AG09319 (cell line): Measurements from ENCODE around the gene NAT16.

ENCODE experiments used
- DNase-seq: peaks from one replicate; pipeline ENCODE4 v3.0.0-alpha.2; 2010; ENCODE audit warnings: low read depth; ENCODE audit errors: extremely low read depth
- CTCF ChIP-seq: IDR thresholded peaks from 2 replicates; pipeline ENCODE4 v1.5.1; 2011; ENCODE audit warnings: low read depth, mild to moderate bottlenecking, inconsistent platforms, low read length, moderate library complexity

NAT16 gene

GRCh38 chr7:101180130-101180755, at the start of gene NAT16:
TSS of gene NAT16 (minus strand) at chr7:101180293. CDS start at chr7:101174807, 5,486 bp downstream.
- DNase-seq: no peak
- no peak for TF ChIP-seq CTCF

- DNase-seq: no peak
- no peak for TF ChIP-seq CTCF
Measured at GRCh38 chr7:101226721-101227120, 46.6 kb upstream of the NAT16 start.

- TF ChIP-seq CTCF: no peak
- DNase-seq: no peak
Measured at GRCh38 chr7:101225650-101226049, 45.6 kb upstream of the NAT16 start.

GRCh38 chr7:101223528-101223927, 43.4 kb upstream of the NAT16 start:
- no peak for DNase-seq
- TF ChIP-seq CTCF: no peak

- no peak for TF ChIP-seq CTCF
- no peak for DNase-seq
Measured at GRCh38 chr7:101222275-101222830, 42.3 kb upstream of the NAT16 start.

GRCh38 chr7:101220295-101220694, 40.2 kb upstream of the NAT16 start:
- DNase-seq: no peak
- TF ChIP-seq CTCF: no peak

- TF ChIP-seq CTCF: no peak
- DNase-seq: no peak
Measured at GRCh38 chr7:101218236-101219125, 38.4 kb upstream of the NAT16 start.
